ENCODE measurements around the gene RSBN1. TPM values are rescaled to one million over a fixed set of nuclear protein-coding genes. Genes with fewer than 3 reads are reported as not detected.

RSBN1 gene
- total RNA-seq, 1 experiment from 2014 or later: 8.4 TPM

DNA sequence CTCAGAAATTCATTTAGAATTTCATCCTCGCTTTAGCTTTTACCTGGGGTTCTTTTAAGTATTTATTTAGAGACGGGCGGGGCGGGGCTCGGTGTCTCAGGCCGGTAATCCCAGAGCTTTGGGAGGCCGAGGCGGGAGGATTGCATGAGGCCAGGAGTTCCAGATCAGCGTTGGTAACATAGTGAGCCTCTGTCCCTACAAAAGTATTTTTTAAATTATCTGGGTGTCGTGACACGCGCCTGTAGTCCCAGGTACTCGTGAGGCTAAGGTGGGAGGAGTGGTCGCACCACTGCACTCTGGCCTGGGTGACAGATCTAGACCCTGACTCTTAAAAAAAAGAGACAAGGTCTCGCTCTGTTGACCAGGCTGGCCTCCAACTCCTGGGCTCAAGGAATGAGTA is 942 bp upstream of the RSBN1 start:
- peaks cover 13% of the 10 kb centered on the region for H4K20me1 ChIP-seq (ENCODE audit: low read length)
- H3K27me3 ChIP-seq (ENCODE audit: low read length): no peaks in the 10 kb centered on the region
- DNase-seq (no peak), ATAC-seq (no peak)
- peak overlapping the region; percentile 89; the same call in 1 of the 2 replicates for H3K4me2 ChIP-seq (ENCODE audit: low read length)
- intact Hi-C loops (cut with micrococcal nuclease): loop anchor here (5.0 kb wide), 1 partner anchor 421 kb away; the partner anchor contains the start of gene MAGI3
- CTCF ChIA-PET: no interaction called here
- peaks cover 29% of the 10 kb centered on the region for H3K4me1 ChIP-seq (ENCODE audit: insufficient read depth, low read length)
- POLR2A ChIA-PET (ENCODE audit: unreplicated experiment): interaction anchor here (0.6 kb wide), 1 partner anchor 42 kb away, joined by 3 read pairs; no protein-coding TSS in a partner anchor
- H2AFZ ChIP-seq (ENCODE audit: low read length): peak overlapping the region; percentile 99
- no peak overlapping the region for H3K27ac ChIP-seq (ENCODE audit: low read length)
- no peaks in the 10 kb centered on the region for H3F3A ChIP-seq (ENCODE audit: low read length, unreplicated experiment)
- peak overlapping the region; percentile 92; the same call in 1 of the 2 replicates for H3K4me3 ChIP-seq (ENCODE audit: low read length)
- peaks cover 39% of the 10 kb centered on the region for H3K79me2 ChIP-seq (ENCODE audit: low read length)
- no peaks in the 10 kb centered on the region for H3K9me2 ChIP-seq (replicated peaks; ENCODE audit: low read length)
- 0 out of 2 replicates have a peak overlapping the region, but pooled peaks have one; percentile 77 for H3K9ac ChIP-seq (ENCODE audit: low read length)
- no TSS peak for BruUV-seq (replicated peaks)
- H3K9me3 ChIP-seq (ENCODE audit: low read length): no peaks in the 10 kb centered on the region
- no peak for TF ChIP-seq EZH2 (IDR thresholded peaks at IDR 0.05; ENCODE audit: low read length, unreplicated experiment)
- TF ChIP-seq EZH2phosphoT487 (IDR thresholded peaks at IDR 0.05; ENCODE audit: borderline replicate concordance, low read length): no peak
- TF ChIP-seq, protein P1, sequence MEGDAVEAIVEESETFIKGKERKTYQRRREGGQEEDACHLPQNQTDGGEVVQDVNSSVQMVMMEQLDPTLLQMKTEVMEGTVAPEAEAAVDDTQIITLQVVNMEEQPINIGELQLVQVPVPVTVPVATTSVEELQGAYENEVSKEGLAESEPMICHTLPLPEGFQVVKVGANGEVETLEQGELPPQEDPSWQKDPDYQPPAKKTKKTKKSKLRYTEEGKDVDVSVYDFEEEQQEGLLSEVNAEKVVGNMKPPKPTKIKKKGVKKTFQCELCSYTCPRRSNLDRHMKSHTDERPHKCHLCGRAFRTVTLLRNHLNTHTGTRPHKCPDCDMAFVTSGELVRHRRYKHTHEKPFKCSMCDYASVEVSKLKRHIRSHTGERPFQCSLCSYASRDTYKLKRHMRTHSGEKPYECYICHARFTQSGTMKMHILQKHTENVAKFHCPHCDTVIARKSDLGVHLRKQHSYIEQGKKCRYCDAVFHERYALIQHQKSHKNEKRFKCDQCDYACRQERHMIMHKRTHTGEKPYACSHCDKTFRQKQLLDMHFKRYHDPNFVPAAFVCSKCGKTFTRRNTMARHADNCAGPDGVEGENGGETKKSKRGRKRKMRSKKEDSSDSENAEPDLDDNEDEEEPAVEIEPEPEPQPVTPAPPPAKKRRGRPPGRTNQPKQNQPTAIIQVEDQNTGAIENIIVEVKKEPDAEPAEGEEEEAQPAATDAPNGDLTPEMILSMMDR (conservative IDR thresholded peaks at IDR 0.05; ENCODE audit: low read depth, low read length): no peak
- H3K36me3 ChIP-seq (ENCODE audit: low read depth, low read length): no peaks in the 10 kb centered on the region

DNA sequence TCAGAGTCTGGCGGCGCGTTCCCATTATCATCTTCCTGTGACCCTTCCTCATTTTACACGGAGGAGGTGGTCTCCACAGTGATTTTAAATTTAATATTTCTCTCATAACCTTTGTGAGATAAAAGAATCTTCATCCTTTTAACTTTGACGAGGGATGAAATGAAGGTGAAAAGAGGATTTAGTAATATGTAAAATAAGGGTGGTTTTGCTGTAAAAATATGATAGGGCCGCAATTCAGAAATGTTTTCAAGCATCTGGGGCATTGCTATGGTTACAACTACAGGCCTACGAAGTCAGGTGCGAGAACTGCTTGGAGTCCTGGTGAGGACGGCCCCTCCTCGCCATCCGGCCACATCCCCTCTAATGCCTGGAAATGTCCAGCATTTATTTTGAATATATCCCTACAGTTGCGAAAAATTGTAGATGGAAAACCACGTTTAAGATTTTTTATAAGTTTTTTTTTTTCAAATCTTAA is 422 bp upstream of the RSBN1 start:
- no peak for TF ChIP-seq EZH2phosphoT487 (IDR thresholded peaks at IDR 0.05; ENCODE audit: borderline replicate concordance, low read length)
- no peak for TF ChIP-seq EZH2 (IDR thresholded peaks at IDR 0.05; ENCODE audit: low read length, unreplicated experiment)
- TF ChIP-seq, protein P1 (conservative IDR thresholded peaks at IDR 0.05; ENCODE audit: low read depth, low read length): no peak
- CTCF ChIA-PET: no interaction called here
- H3K4me1 ChIP-seq (ENCODE audit: insufficient read depth, low read length): peaks cover 29% of the 10 kb centered on the region
- peak overlapping the region; percentile 99 for H2AFZ ChIP-seq (ENCODE audit: low read length)
- H3K79me2 ChIP-seq (ENCODE audit: low read length): peaks cover 44% of the 10 kb centered on the region
- DNase-seq (no peak), ATAC-seq (no peak)
- peaks cover 14% of the 10 kb centered on the region for H4K20me1 ChIP-seq (ENCODE audit: low read length)
- POLR2A ChIA-PET (ENCODE audit: unreplicated experiment): interaction anchor here (0.6 kb wide), 1 partner anchor 41 kb away, joined by 10 read pairs; no protein-coding TSS in a partner anchor
- peak overlapping the region; percentile 92 for H3K4me3 ChIP-seq (ENCODE audit: low read length)
- H3K9ac ChIP-seq (ENCODE audit: low read length): peak overlapping the region; percentile 77
- no peaks in the 10 kb centered on the region for H3K9me3 ChIP-seq (ENCODE audit: low read length)
- no peaks in the 10 kb centered on the region for H3K9me2 ChIP-seq (replicated peaks; ENCODE audit: low read length)
- H3K4me2 ChIP-seq (ENCODE audit: low read length): peak overlapping the region; percentile 89
- H3K27me3 ChIP-seq (ENCODE audit: low read length): no peaks in the 10 kb centered on the region
- intact Hi-C loops (cut with micrococcal nuclease): loop anchor here (1.0 to 5.0 kb wide), 3 partner anchors 93 to 420 kb away; partner anchors contain the start of genes DCLRE1B and MAGI3
- no peaks in the 10 kb centered on the region for H3F3A ChIP-seq (ENCODE audit: low read length, unreplicated experiment)
- H3K27ac ChIP-seq (ENCODE audit: low read length): peak overlapping the region; percentile 59
- BruUV-seq (replicated peaks): TSS peak; percentile 99
- no peaks in the 10 kb centered on the region for H3K36me3 ChIP-seq (ENCODE audit: low read depth, low read length)

All from PC-3 (cell line).